Upper lobe of right lung (tissue), 1 donor: ENCODE results near the gene PDIA4. TPM values are rescaled to one million over a fixed set of nuclear protein-coding genes. Genes with fewer than 3 reads are reported as not detected.

ENCODE experiments used
- ATAC-seq: fragments of 200-7000 bp; cut with Tn5 transposase; one replicate; pipeline ENCODE4 v1.9.1; 2020; ENCODE audit warnings: mild to moderate bottlenecking, moderate library complexity
- DNase-seq: peaks from one replicate; pipeline ENCODE4 v3.0.0-alpha.2; 2020
- H3K27ac ChIP-seq: fragments of 200-600 bp; one replicate; pipeline ENCODE4 v1.8.0; 2022
- H3K27me3 ChIP-seq: fragments of 200-600 bp; one replicate; pipeline ENCODE4 v1.8.0; 2022; ENCODE audit warnings: mild to moderate bottlenecking
- H3K36me3 ChIP-seq: fragments of 200-600 bp; one replicate; pipeline ENCODE4 v1.8.0; 2022
- H3K4me1 ChIP-seq: fragments of 200-600 bp; one replicate; pipeline ENCODE4 v1.8.0; 2022
- H3K4me3 ChIP-seq: fragments of 200-600 bp; one replicate; pipeline ENCODE4 v1.8.0; 2022; ENCODE audit warnings: mild to moderate bottlenecking
- H3K9me3 ChIP-seq: fragments of 200-600 bp; one replicate; pipeline ENCODE4 v1.8.0; 2022
- intact Hi-C: fragments of 100-400 bp; cut with DNase I; formaldehyde crosslinking; loops from one replicate; pipeline ENCODE4 v1.11.0; 2022
- total RNA-seq: library from RNA; stranded (reverse); fragmentation: NEBNext Ultra II Directional; extraction: Animal tissue kit (Norgen Biotek cat#: 25700); gene quantifications from one replicate; pipeline ENCODE4 v1.2.1, GENCODE V29; 2021
- TF ChIP-seq, protein P1 (sequence below): fragments of 200-600 bp; IDR thresholded peaks from one replicate; pipeline ENCODE4 v1.8.0; 2022; ENCODE audit warnings: antibody characterized with exemption
- donor health status: DM: no; HTN: yes; CAD: no; lungs with severe emphysema.

PDIA4 gene
- total RNA-seq, 1 donor from 2014 or later, result 117 TPM

DNA sequence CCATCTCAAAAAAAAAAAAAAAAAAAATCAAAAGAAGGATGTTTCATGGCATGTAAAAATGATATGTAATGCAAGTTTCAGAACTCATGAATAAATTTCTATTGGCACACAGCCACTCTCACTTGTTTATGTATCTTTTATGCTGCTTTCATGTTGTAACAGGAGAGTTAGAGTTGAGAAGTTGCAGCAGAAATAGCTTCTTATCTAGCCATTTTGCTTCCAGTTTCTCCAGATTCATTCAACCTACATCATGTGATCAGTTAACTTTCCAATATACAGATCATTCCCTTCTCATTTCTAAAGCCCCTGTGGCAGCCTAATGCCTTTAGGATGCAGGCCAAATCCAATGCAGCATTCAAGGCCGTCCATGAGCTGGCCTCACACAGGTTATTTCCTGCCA, 31.9 kb upstream of the PDIA4 start:
- no peak for ATAC-seq
- no peaks in the 10 kb centered on the region for H3K9me3 ChIP-seq
- intact Hi-C loops, result no loop called here
- H3K36me3 ChIP-seq, result no peaks in the 10 kb centered on the region
- no peak for DNase-seq
- no peak overlapping the region for H3K27ac ChIP-seq
- no peak overlapping the region for H3K4me3 ChIP-seq
- H3K4me1 ChIP-seq, result no peaks in the 10 kb centered on the region
- TF ChIP-seq, protein P1, sequence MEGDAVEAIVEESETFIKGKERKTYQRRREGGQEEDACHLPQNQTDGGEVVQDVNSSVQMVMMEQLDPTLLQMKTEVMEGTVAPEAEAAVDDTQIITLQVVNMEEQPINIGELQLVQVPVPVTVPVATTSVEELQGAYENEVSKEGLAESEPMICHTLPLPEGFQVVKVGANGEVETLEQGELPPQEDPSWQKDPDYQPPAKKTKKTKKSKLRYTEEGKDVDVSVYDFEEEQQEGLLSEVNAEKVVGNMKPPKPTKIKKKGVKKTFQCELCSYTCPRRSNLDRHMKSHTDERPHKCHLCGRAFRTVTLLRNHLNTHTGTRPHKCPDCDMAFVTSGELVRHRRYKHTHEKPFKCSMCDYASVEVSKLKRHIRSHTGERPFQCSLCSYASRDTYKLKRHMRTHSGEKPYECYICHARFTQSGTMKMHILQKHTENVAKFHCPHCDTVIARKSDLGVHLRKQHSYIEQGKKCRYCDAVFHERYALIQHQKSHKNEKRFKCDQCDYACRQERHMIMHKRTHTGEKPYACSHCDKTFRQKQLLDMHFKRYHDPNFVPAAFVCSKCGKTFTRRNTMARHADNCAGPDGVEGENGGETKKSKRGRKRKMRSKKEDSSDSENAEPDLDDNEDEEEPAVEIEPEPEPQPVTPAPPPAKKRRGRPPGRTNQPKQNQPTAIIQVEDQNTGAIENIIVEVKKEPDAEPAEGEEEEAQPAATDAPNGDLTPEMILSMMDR, result no peak
- no peaks in the 10 kb centered on the region for H3K27me3 ChIP-seq

DNA sequence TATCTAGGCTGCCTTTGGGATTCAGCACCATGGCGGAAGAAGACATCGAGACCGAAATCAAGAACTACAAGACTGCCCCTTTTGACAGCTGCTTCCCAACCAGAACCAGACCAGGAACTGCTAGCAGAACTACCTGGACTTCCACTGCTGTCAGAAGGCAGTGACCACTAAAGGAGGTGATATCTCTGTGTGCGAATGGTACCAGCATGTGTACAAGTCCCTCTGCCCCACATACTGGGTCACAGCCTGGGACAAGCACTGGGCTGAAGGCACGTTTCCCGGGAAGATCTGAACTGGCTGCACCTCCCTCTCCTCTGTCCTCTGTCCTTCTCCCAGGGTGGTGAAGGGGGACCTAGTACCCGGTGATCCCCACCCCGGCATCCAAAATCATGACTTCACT, 25.6 kb upstream of the PDIA4 start:
- no peaks in the 10 kb centered on the region for H3K36me3 ChIP-seq
- H3K27me3 ChIP-seq, result no peaks in the 10 kb centered on the region
- intact Hi-C loops, result no loop called here
- no peak overlapping the region for H3K27ac ChIP-seq
- H3K4me1 ChIP-seq, result no peaks in the 10 kb centered on the region
- no peaks in the 10 kb centered on the region for H3K9me3 ChIP-seq
- DNase-seq (no peak), ATAC-seq (no peak)
- H3K4me3 ChIP-seq, result no peak overlapping the region
- TF ChIP-seq, protein P1, result no peak

DNA sequence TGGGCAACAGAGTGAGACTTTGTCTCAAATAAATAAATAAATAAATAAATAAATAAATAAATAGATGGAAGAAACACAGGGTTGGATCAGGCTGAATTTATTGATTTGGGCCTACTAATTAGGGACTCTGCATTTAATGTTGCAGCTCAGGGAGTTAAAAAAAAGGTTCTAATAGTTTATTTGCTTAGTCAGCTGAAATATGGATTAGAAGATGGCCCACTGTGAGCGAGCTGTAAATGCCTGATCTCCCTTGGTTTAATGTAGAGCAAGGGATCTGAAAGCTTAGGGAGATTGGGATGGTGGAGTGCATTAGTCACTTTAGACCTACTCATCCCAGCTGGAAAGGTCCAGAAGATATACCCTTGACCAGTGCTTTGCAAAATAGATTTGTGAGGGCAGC, 25.1 kb upstream of the PDIA4 start:
- H3K9me3 ChIP-seq, result no peaks in the 10 kb centered on the region
- TF ChIP-seq, protein P1, result no peak
- no peaks in the 10 kb centered on the region for H3K36me3 ChIP-seq
- ATAC-seq (no peak), DNase-seq (no peak)
- H3K4me3 ChIP-seq, result no peak overlapping the region
- H3K4me1 ChIP-seq, result no peaks in the 10 kb centered on the region
- no peaks in the 10 kb centered on the region for H3K27me3 ChIP-seq
- intact Hi-C loops, result no loop called here
- H3K27ac ChIP-seq, result no peak overlapping the region

DNA sequence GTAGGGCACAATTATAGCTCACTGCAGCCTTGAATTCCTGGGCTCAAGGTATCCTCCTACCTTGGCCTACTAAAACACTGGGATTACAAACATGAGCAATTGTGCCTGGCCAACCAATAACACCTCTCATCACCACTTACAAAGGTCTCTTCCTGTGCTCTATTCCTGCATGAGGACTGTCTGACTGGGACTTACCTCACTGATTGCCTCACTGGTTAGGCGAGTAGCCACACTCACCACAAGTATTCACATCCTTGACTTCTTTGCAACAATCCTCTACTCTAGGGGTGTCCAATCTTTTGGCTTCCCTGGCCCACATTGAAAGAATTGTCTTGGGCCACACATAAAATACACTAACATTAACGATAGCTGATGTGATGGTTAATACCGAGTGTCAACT, 22.6 kb upstream of the PDIA4 start:
- Histone ChIP-seq H3K9me3 (no peaks in the 10 kb centered on the region), H3K27ac (no peak overlapping the region), H3K4me3 (no peak overlapping the region), H3K4me1 (no peaks in the 10 kb centered on the region), H3K27me3 (no peaks in the 10 kb centered on the region), H3K36me3 (no peaks in the 10 kb centered on the region)
- TF ChIP-seq, protein P1, result no peak
- ATAC-seq (no peak), DNase-seq (no peak)
- intact Hi-C loops, result no loop called here

DNA sequence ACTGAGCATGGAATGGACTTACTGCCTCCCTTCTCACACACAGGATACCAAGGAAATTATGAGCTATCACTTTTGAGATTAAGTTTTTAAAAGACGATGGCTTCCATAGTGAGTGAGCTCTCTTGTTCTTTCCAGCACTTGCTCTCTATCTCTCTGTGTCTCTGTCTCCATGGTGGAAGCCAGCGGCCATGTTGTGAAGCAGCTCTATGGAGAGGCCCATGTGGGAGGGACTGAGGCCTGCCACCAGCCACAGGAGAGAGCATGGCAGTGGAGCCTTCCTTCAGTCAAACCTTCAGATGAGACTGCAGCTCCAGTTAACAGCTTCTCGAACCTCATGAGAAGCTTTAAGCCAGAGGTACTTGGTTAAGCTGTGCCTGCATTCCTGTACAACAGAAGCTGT, 20.5 kb upstream of the PDIA4 start:
- intact Hi-C loops, result no loop called here
- H3K27me3 ChIP-seq, result no peaks in the 10 kb centered on the region
- no peaks in the 10 kb centered on the region for H3K4me1 ChIP-seq
- ATAC-seq (no peak), DNase-seq (no peak)
- no peak overlapping the region for H3K4me3 ChIP-seq
- no peaks in the 10 kb centered on the region for H3K9me3 ChIP-seq
- TF ChIP-seq, protein P1, result no peak
- no peak overlapping the region for H3K27ac ChIP-seq
- no peaks in the 10 kb centered on the region for H3K36me3 ChIP-seq

DNA sequence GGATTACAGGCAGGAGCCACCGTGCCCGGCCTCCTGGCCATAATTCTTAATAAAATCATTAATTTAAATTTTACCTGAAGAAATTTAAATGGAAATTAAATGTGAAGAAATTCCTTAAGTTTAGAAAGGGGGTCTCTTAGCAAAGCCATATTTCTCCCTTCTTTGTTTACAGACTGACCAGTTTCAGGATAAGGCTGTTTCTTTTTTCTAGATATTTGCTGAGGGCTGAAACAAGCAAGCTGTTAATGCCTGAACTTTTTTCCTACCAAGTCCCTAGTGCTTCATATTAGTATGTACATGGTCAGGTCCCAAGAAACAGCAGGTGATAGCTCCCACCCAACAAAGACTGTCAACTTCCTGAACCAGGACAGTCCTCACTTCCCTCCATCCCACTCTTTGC, 18.1 kb upstream of the PDIA4 start:
- ATAC-seq (no peak), DNase-seq (no peak)
- no peaks in the 10 kb centered on the region for H3K36me3 ChIP-seq
- H3K27ac ChIP-seq, result no peak overlapping the region
- no peaks in the 10 kb centered on the region for H3K4me1 ChIP-seq
- intact Hi-C loops, result no loop called here
- no peaks in the 10 kb centered on the region for H3K27me3 ChIP-seq
- H3K4me3 ChIP-seq, result no peak overlapping the region
- TF ChIP-seq, protein P1, result no peak
- no peaks in the 10 kb centered on the region for H3K9me3 ChIP-seq
